Activated CD8-positive, alpha-beta T cell treated with anti-CD3 and anti-CD28 coated beads for 36 hours (primary cell): Measurements from ENCODE around the gene TMEM200C. TPM values are rescaled to one million over a fixed set of nuclear protein-coding genes. Genes with fewer than 3 reads are reported as not detected.

ENCODE experiments used
- ATAC-seq: fragments of 200-7000 bp; cut with Tn5 transposase; one replicate; pipeline ENCODE4 v1.10.0; 2021; ENCODE audit warnings: mild to moderate bottlenecking, moderate library complexity
- CTCF ChIA-PET: fragments of 350-600 bp; sonication (Branson Sonifier 250); formaldehyde crosslinking; loops from one replicate; lab custom pipeline; 2021; ENCODE audit warnings: antibody characterized with exemption; lab: Charles Lee
- POLR2A ChIA-PET: fragments of 350-600 bp; sonication (Branson Sonifier 250); formaldehyde crosslinking; loops from one replicate; lab custom pipeline; 2021; ENCODE audit warnings: antibody characterized with exemption; lab: Charles Lee
- DNase-seq: peaks from one replicate; pipeline ENCODE4 v3.0.0-alpha.2; 2020
- H3K27ac Mint-ChIP-seq: one replicate; pipeline ENCODE4 v1.8.0; 2021; ENCODE audit warnings: mild to moderate bottlenecking, mixed read lengths
- H3K27me3 Mint-ChIP-seq: one replicate; pipeline ENCODE4 v1.8.0; 2021; ENCODE audit warnings: mixed read lengths
- H3K36me3 Mint-ChIP-seq: one replicate; pipeline ENCODE4 v1.8.0; 2021; ENCODE audit warnings: low read depth, mixed read lengths
- H3K4me1 Mint-ChIP-seq: one replicate; pipeline ENCODE4 v1.8.0; 2021; ENCODE audit warnings: low read depth, mixed read lengths
- H3K4me3 Mint-ChIP-seq: one replicate; pipeline ENCODE4 v1.8.0; 2021; ENCODE audit warnings: mild to moderate bottlenecking, moderate library complexity, mixed read lengths
- H3K9me3 Mint-ChIP-seq: one replicate; pipeline ENCODE4 v1.8.0; 2021; ENCODE audit warnings: mixed read lengths
- CTCF ChIP-seq: fragments of 200-600 bp; IDR thresholded peaks from one replicate; pipeline ENCODE4 v1.8.0; 2022; ENCODE audit warnings: antibody characterized with exemption, mild to moderate bottlenecking
- intact Hi-C: fragments of 100-400 bp; cut with micrococcal nuclease; formaldehyde crosslinking; loops from one replicate; pipeline ENCODE4 v1.10.0; 2022
- total RNA-seq, 2 experiments: library from RNA; stranded (reverse); gene quantifications; one replicate each; pipeline ENCODE4 v1.2.3, GENCODE V29; 2021

TMEM200C gene
- total RNA-seq, 2 experiments from 2014 or later: not detected

- DNase-seq (no peak), ATAC-seq (no peak)
- H3K27ac Mint-ChIP-seq: no peak overlapping the region
- no peaks in the 10 kb centered on the region for H3K36me3 Mint-ChIP-seq
- ChIA-PET POLR2A (no interaction called here), CTCF (no interaction called here)
- H3K9me3 Mint-ChIP-seq: no peaks in the 10 kb centered on the region
- no peak for TF ChIP-seq CTCF
- H3K4me1 Mint-ChIP-seq: no peaks in the 10 kb centered on the region
- peaks cover 6% of the 10 kb centered on the region for H3K27me3 Mint-ChIP-seq
- H3K4me3 Mint-ChIP-seq: no peak overlapping the region
- intact Hi-C loops: no loop called here
These were observed 44.7 kb upstream of the TMEM200C start for GRCh38 chr18:5939801-5940667.

GRCh38 chr18:5937795-5938194, 42.5 kb upstream of the TMEM200C start:
- intact Hi-C loops: no loop called here
- no peak for DNase-seq
- no peaks in the 10 kb centered on the region for H3K27me3 Mint-ChIP-seq
- TF ChIP-seq CTCF: no peak
- no peak overlapping the region for H3K27ac Mint-ChIP-seq
- ATAC-seq: no peak
- H3K36me3 Mint-ChIP-seq: no peaks in the 10 kb centered on the region
- no peaks in the 10 kb centered on the region for H3K4me1 Mint-ChIP-seq
- ChIA-PET CTCF (no interaction called here), POLR2A (no interaction called here)
- H3K4me3 Mint-ChIP-seq: no peak overlapping the region
- no peaks in the 10 kb centered on the region for H3K9me3 Mint-ChIP-seq

GRCh38 chr18:5937121-5937520, 41.8 kb upstream of the TMEM200C start:
- no peak for ATAC-seq
- Mint-ChIP-seq H3K9me3 (no peaks in the 10 kb centered on the region), H3K27me3 (no peaks in the 10 kb centered on the region), H3K4me1 (no peaks in the 10 kb centered on the region), H3K4me3 (no peak overlapping the region), H3K27ac (no peak overlapping the region), H3K36me3 (no peaks in the 10 kb centered on the region)
- intact Hi-C loops: no loop called here
- ChIA-PET POLR2A (no interaction called here), CTCF (no interaction called here)
- no peak for DNase-seq
- no peak for TF ChIP-seq CTCF

GRCh38 chr18:5930789-5931188, 35.5 kb upstream of the TMEM200C start:
- no peaks in the 10 kb centered on the region for H3K4me1 Mint-ChIP-seq
- CTCF ChIA-PET: interaction anchor here (0.6 to 1.4 kb wide), 2 partner anchors 23 to 864 kb away, joined by 3 read pairs; no protein-coding TSS in a partner anchor
- H3K27ac Mint-ChIP-seq: no peak overlapping the region
- peaks cover 9% of the 10 kb centered on the region for H3K9me3 Mint-ChIP-seq
- H3K36me3 Mint-ChIP-seq: no peaks in the 10 kb centered on the region
- TF ChIP-seq CTCF: no peak
- no peak for ATAC-seq
- DNase-seq: no peak
- intact Hi-C loops: no loop called here
- H3K27me3 Mint-ChIP-seq: no peaks in the 10 kb centered on the region
- H3K4me3 Mint-ChIP-seq: no peak overlapping the region
- POLR2A ChIA-PET: no interaction called here

GRCh38 chr18:5918205-5918858, 23.0 kb upstream of the TMEM200C start:
- Mint-ChIP-seq H3K4me3 (no peak overlapping the region), H3K27ac (no peak overlapping the region), H3K9me3 (no peaks in the 10 kb centered on the region), H3K27me3 (peaks cover 10% of the 10 kb centered on the region), H3K36me3 (no peaks in the 10 kb centered on the region), H3K4me1 (no peaks in the 10 kb centered on the region)
- no peak for ATAC-seq
- no peak for TF ChIP-seq CTCF
- ChIA-PET CTCF (no interaction called here), POLR2A (no interaction called here)
- intact Hi-C loops: no loop called here
- no peak for DNase-seq
